MG63 (cell line): ENCODE data around the gene ZNF750. TPM values are rescaled to one million over a fixed set of nuclear protein-coding genes. Genes with fewer than 3 reads are reported as not detected.

ENCODE experiments used
- DNase-seq: peaks from one replicate; pipeline ENCODE4 v3.0.0-alpha.2; 2020
- H3K27me3 ChIP-seq: fragments of 250-450 bp; sonication (Bioruptor Pico); 2 replicates; pipeline ENCODE4 v1.5.1; 2020; ENCODE audit warnings: mild to moderate bottlenecking, moderate library complexity
- H3K36me3 ChIP-seq: fragments of 250-450 bp; sonication (Bioruptor Pico); 2 replicates; pipeline ENCODE4 v1.5.1; 2020; ENCODE audit warnings: mild to moderate bottlenecking, moderate library complexity
- H3K4me3 ChIP-seq: fragments of 250-450 bp; sonication (Bioruptor Pico); 2 replicates; pipeline ENCODE4 v1.5.1; 2020; ENCODE audit warnings: mild to moderate bottlenecking, moderate library complexity
- H3K9me3 ChIP-seq: fragments of 250-450 bp; sonication (Bioruptor Pico); 2 replicates; pipeline ENCODE4 v1.5.1; 2020; ENCODE audit warnings: mild to moderate bottlenecking, moderate library complexity
- total RNA-seq: library from RNA; depleted of rRNA; stranded (reverse); fragments of >200 nt; shearing (Covaris generic); gene quantifications from 2 replicates; pipeline ENCODE4 v1.2.3, GENCODE V29; 2014; ENCODE audit warnings: low replicate concordance

The ZNF750 gene
- total RNA-seq, 1 experiment from 2014 or later, result not detected

GRCh38 chr17:82831041-82831817 lies 8.6 kb downstream of the ZNF750 start:
- Histone ChIP-seq H3K4me3 (no peak overlapping the region), H3K27me3 (no peaks in the 10 kb centered on the region), H3K9me3 (no peaks in the 10 kb centered on the region), H3K36me3 (peaks cover 13% of the 10 kb centered on the region)
- DNase-seq, result no peak

DNA sequence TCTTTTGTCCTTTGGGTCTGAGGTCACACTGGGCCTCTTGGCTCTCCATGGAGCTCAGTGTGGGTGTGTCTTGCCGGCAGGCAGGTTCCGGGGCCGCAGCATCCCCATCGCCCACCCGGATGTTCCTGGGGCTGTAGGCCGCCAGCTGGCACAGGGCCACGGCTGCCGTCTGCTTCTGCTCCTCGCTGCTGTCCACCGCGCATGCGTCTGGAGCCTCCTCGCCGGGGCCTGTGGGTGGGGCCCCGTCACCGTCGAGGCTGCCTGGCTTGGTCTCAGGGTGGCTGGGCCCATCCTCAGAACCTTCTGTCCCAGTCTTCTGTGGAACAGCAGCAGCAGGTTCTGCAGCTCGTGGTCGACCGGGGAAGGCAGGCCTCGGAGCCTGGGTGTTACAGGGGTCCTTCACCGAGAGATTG lies 9.6 kb downstream of the ZNF750 start:
- Histone ChIP-seq H3K4me3 (no peak overlapping the region), H3K9me3 (no peaks in the 10 kb centered on the region), H3K36me3 (peaks cover 9% of the 10 kb centered on the region), H3K27me3 (no peaks in the 10 kb centered on the region)
- DNase-seq, result no peak

- no peak for DNase-seq
- H3K36me3 ChIP-seq, result peaks cover 11% of the 10 kb centered on the region
- no peaks in the 10 kb centered on the region for H3K9me3 ChIP-seq
- H3K27me3 ChIP-seq, result no peaks in the 10 kb centered on the region
- H3K4me3 ChIP-seq, result no peak overlapping the region
Measured at GRCh38 chr17:82828875-82829487, 10.8 kb downstream of the ZNF750 start.

DNA sequence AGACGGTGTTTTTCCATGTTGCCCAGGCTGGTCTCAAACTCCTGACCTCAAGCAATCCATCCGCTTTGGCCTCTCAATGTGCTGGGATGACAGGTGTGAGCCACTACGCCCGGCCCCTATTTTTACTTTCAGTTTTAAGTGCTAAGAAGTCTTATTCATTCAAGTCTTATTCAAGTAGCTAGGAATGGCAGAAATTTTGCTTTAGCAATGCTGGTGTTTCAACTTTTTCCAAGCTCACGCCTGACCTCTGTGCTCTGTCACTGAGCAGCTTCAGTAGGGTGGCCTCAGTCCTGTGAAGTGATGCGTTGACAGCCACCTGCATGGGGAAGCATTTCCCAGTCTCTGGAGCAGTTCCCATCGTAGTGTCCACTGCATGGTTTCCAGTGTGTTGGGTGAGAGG lies 12.9 kb downstream of the ZNF750 start:
- no peak overlapping the region for H3K4me3 ChIP-seq
- peaks cover 16% of the 10 kb centered on the region for H3K36me3 ChIP-seq
- H3K27me3 ChIP-seq, result no peaks in the 10 kb centered on the region
- no peaks in the 10 kb centered on the region for H3K9me3 ChIP-seq
- DNase-seq, result no peak

GRCh38 chr17:82826211-82826610 lies 13.6 kb downstream of the ZNF750 start:
- no peak for DNase-seq
- no peak overlapping the region for H3K4me3 ChIP-seq
- H3K27me3 ChIP-seq, result no peaks in the 10 kb centered on the region
- no peaks in the 10 kb centered on the region for H3K9me3 ChIP-seq
- H3K36me3 ChIP-seq, result peaks cover 23% of the 10 kb centered on the region

DNA sequence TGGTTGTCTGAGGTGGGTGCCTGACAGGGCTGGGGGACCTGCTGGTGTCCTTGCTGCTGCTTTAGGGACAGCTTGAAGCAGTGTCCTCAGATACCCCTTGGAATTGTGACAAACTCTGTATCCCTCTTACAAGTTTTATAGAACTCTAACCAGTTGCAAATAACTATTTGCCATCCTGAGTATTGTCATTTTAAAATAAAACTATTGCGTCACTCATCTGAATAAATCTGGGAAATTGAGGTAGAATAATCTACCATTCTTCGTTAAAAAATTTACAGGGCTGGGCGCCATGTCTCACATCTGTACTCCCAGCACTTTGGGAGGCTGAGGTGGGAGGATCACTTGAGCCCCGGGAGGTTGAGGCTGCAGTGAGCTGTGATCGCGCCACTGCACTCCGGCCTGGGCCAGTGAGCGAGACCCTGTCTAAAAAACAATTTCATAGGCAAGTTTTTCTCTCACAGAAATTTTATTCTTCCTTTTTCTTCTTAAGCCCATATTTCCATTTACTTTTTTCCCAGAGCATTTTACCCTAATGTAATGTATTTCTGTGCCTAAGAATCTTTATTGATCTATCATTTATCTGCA lies 14.2 kb downstream of the ZNF750 start:
- Histone ChIP-seq H3K9me3 (no peaks in the 10 kb centered on the region), H3K36me3 (peaks cover 28% of the 10 kb centered on the region), H3K27me3 (no peaks in the 10 kb centered on the region), H3K4me3 (no peak overlapping the region)
- DNase-seq, result no peak

DNA sequence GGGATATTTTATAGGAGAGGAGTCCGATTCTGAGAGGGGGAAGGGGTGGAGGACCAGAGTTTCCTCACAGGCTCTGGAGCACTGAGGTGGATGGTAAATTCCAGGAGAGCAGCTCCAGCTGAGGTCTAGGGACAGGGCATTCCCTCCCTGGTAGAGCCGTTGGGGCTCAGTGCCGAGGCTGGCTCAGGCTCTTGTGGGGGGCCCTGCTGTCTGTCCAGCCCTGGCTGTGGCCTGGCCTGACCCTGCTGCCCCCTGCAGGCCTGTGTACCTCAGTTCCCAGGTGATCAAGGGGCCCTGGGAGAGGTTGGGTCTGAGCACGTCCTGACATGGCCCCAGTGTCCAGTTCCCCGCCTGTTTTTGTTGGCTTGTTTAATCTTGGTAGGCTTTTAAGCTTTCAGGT lies 16.8 kb downstream of the ZNF750 start:
- H3K9me3 ChIP-seq, result peaks cover 18% of the 10 kb centered on the region
- peaks cover 48% of the 10 kb centered on the region for H3K36me3 ChIP-seq
- no peaks in the 10 kb centered on the region for H3K27me3 ChIP-seq
- DNase-seq, result no peak
- no peak overlapping the region for H3K4me3 ChIP-seq

- Histone ChIP-seq H3K27me3 (no peaks in the 10 kb centered on the region), H3K9me3 (peaks cover 18% of the 10 kb centered on the region), H3K36me3 (peaks cover 53% of the 10 kb centered on the region), H3K4me3 (no peak overlapping the region)
- no peak for DNase-seq
Measured at GRCh38 chr17:82822281-82822680, 17.5 kb downstream of the ZNF750 start.

GRCh38 chr17:82821554-82821953 lies 18.3 kb downstream of the ZNF750 start:
- no peak for DNase-seq
- peaks cover 53% of the 10 kb centered on the region for H3K36me3 ChIP-seq
- H3K27me3 ChIP-seq, result no peaks in the 10 kb centered on the region
- H3K9me3 ChIP-seq, result peaks cover 18% of the 10 kb centered on the region
- no peak overlapping the region for H3K4me3 ChIP-seq

DNA sequence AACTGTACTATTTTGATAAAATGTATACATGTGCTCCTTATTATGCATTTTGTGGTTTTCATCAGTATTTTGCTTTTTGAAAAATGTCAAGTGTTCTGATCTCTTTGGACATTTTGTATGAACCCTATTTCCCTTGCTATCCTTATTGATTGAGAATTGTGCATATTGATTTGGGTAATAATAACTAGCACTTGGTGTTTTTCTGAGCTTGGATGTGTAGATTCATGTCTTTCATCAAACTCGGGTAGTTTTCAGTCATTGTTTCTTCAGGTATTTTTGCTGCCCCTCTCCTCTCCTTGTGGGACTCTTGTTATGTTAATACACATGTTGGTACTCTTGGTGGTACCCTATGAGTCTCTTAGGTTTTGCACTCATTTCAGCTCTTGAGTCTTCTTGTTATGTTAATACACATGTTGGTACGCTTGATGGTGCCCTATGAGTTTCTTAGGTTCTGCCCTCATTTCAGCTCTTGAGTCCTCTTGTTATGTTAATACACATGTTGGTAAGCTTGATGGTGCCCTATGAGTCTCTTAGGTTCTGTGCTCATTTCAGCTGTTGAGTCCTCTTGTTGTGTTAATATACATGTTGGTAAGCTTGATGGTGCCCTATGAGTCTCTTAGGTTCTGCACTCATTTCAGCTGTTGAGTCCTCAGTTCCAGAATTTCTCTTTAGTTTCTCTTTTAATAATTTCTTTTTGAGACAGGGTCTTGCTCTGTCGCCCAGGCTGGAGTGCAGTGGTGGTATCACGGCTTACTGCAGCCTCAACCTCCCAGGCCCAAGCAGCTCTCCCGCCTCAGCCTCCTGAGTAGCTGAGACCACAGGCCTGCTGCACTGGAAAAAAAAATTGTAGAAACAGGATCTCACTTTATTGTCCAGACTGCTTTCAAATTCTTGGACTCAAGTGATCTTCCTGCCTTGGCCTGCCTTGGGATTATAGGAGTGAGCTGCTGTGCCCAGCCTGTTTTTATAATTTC lies 19.3 kb downstream of the ZNF750 start:
- no peak for DNase-seq
- Histone ChIP-seq H3K27me3 (no peaks in the 10 kb centered on the region), H3K4me3 (no peak overlapping the region), H3K9me3 (peaks cover 18% of the 10 kb centered on the region), H3K36me3 (peaks cover 60% of the 10 kb centered on the region)

DNA sequence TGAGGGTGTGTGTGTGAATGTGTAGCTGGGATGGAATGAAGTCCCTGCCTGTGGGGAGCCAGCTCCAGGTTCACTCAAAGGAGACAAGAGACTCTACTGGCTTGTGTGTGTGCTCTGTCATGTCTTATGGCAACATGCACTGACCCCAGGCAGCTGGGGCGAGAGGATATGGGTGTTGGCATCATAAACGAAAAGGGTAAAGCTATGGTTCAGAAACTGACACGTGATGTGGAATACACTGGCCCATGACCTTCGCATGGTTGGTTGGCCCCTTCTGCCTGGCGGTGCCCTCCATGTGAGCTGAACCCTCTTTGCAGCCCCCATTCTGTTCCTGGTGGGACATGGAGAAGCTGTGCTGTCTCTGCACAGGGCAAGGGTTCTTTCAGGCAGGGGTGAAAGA lies 21.9 kb downstream of the ZNF750 start:
- peaks cover 64% of the 10 kb centered on the region for H3K36me3 ChIP-seq
- H3K4me3 ChIP-seq, result no peak overlapping the region
- DNase-seq, result no peak

GRCh38 chr17:82816358-82816757 lies 23.5 kb downstream of the ZNF750 start:
- Histone ChIP-seq H3K4me3 (no peak overlapping the region), H3K27me3 (no peaks in the 10 kb centered on the region), H3K9me3 (peaks cover 18% of the 10 kb centered on the region), H3K36me3 (peaks cover 64% of the 10 kb centered on the region)
- no peak for DNase-seq

More for the DNA sequence above, 21.9 kb downstream of the ZNF750 start:
- Histone ChIP-seq H3K9me3 (peaks cover 18% of the 10 kb centered on the region), H3K27me3 (no peaks in the 10 kb centered on the region)

DNA sequence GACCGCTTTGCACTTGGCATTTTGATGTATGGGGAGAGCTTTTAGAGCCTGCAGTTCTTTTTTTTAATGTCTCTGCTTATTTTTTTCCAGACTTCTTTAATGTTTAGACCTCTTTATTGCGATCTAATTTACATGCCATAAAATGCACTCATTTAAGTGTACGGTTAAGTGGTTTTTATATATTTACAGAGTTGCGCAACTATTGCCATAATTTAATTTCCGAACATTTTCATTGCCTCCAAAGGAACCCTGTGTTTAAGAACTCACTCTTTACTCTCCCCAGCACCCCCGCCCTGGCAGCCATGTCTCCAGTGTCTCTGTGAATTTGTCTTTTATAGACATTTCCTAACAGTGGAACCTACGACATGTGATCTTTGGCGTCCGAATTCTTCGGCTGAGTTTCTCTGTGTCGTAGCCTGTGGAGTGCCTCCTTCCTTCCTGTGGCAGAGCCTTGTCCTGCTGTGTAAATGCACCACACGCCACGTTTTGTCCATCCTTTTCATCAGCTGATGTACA lies 24.0 kb downstream of the ZNF750 start:
- H3K4me3 ChIP-seq, result no peak overlapping the region
- peaks cover 59% of the 10 kb centered on the region for H3K36me3 ChIP-seq
- no peaks in the 10 kb centered on the region for H3K27me3 ChIP-seq
- no peak for DNase-seq
- peaks cover 18% of the 10 kb centered on the region for H3K9me3 ChIP-seq

DNA sequence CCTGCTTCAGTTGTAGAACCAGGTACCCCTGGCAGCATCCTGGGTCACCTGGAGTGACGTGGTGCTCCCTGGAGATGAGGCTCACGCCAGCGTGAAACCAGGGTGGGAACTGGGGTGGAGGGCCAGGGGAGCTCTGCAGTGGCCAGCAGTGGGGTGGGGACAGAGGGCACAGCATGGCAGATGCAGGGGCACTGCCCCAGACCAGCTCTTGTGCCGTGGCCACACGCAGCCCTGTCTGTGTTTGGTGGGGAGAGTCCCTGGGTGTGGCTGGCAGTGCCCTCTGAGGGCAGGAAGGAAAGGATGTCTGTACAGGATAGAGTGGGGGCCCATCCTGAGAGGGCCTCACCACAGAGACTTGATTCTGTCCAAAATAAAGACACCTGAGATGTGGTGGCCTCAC lies 24.5 kb downstream of the ZNF750 start:
- DNase-seq, result no peak
- H3K27me3 ChIP-seq, result no peaks in the 10 kb centered on the region
- peaks cover 56% of the 10 kb centered on the region for H3K36me3 ChIP-seq
- H3K9me3 ChIP-seq, result peaks cover 17% of the 10 kb centered on the region
- H3K4me3 ChIP-seq, result no peak overlapping the region

DNA sequence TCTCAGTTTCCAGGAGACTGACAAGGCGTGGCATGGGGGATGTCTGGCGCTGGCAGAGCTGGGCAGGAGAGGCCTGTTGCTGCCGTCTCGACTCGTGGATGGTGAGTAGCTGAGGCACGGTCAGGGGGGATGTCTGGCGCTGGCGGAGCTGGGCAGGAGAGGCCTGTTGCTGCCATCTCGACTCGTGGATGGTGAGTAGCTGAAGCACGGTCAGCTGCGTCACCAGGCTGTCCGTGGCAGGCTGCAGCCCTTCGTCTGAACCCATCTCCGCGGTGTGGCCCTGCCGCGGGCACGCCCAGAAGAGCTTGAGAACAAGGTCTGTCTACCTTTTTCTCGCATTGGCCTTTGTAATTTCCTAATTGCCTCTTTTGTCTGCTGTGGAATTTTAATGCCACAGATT lies 25.0 kb downstream of the ZNF750 start:
- Histone ChIP-seq H3K4me3 (no peak overlapping the region), H3K27me3 (no peaks in the 10 kb centered on the region), H3K36me3 (peaks cover 51% of the 10 kb centered on the region), H3K9me3 (peaks cover 12% of the 10 kb centered on the region)
- no peak for DNase-seq

GRCh38 chr17:82813299-82814051 lies 26.3 kb downstream of the ZNF750 start:
- H3K36me3 ChIP-seq, result peaks cover 42% of the 10 kb centered on the region
- H3K4me3 ChIP-seq, result no peak overlapping the region
- no peaks in the 10 kb centered on the region for H3K27me3 ChIP-seq
- no peak for DNase-seq
- H3K9me3 ChIP-seq, result peaks cover under 1% of the 10 kb centered on the region; the same call in 1 of the 2 replicates
